Right hindlimb (tissue), 1 donor: Measurements from ENCODE around the gene CMTM4.
"Not testable (repeated sequence)": the region's sequence is repeated elsewhere in the genome, so short reads cannot be mapped to it uniquely, and the experiment has no call there.

Source experiments
- DNase-seq: peaks from one replicate; pipeline ENCODE4 v3.0.0-alpha.2; 2018

Gene CMTM4

GRCh38 chr16:66611911-66612310 is 84.6 kb downstream of the CMTM4 start:
- not testable (repeated sequence) for DNase-seq

- no peak for DNase-seq
These were observed 86.3 kb downstream of the CMTM4 start for GRCh38 chr16:66610111-66610820.

- no peak for DNase-seq
These were observed 87.4 kb downstream of the CMTM4 start for GRCh38 chr16:66609139-66609510.

GRCh38 chr16:66608241-66609138 is 88.1 kb downstream of the CMTM4 start:
- peak; percentile 89 for DNase-seq

- no peak for DNase-seq
These were observed 90.4 kb downstream of the CMTM4 start for GRCh38 chr16:66605979-66606751.

- peak; percentile 79 for DNase-seq
These were observed 91.2 kb downstream of the CMTM4 start for GRCh38 chr16:66605177-66605978.

GRCh38 chr16:66604376-66605176 is 92.0 kb downstream of the CMTM4 start, which contains the start of gene CMTM3:
TSS of gene CMTM3 (plus strand) at chr16:66604704. CDS start at chr16:66604806, 102 bp downstream.
- peak; percentile 87 for DNase-seq

- DNase-seq: peak; percentile 90
These were observed 92.8 kb downstream of the CMTM4 start for GRCh38 chr16:66603537-66604375.

GRCh38 chr16:66601471-66601870 is 95.1 kb downstream of the CMTM4 start:
- no peak for DNase-seq

GRCh38 chr16:66600477-66600876 is 96.1 kb downstream of the CMTM4 start:
- DNase-seq: no peak

GRCh38 chr16:66599726-66600125 is 96.8 kb downstream of the CMTM4 start:
- DNase-seq: no peak

- DNase-seq: no peak
These were observed 98.4 kb downstream of the CMTM4 start for GRCh38 chr16:66598111-66598510.

- DNase-seq: no peak
These were observed 99.3 kb downstream of the CMTM4 start for GRCh38 chr16:66596986-66597848.

GRCh38 chr16:66596559-66596958 is 100.0 kb downstream of the CMTM4 start:
- DNase-seq: not testable (repeated sequence)

- no peak for DNase-seq
These were observed 101.8 kb downstream of the CMTM4 start for GRCh38 chr16:66594739-66595138.

- no peak for DNase-seq
These were observed 103.7 kb downstream of the CMTM4 start for GRCh38 chr16:66592814-66593213.

GRCh38 chr16:66592241-66592640 is 104.3 kb downstream of the CMTM4 start:
- DNase-seq: no peak

GRCh38 chr16:66591018-66591417 is 105.5 kb downstream of the CMTM4 start:
- no peak for DNase-seq

GRCh38 chr16:66590322-66590721 is 106.2 kb downstream of the CMTM4 start:
- DNase-seq: no peak
